ENCODE results near the gene TMOD1. TPM values are rescaled to one million over a fixed set of nuclear protein-coding genes. Genes with fewer than 3 reads are reported as not detected.
"Not testable (repeated sequence)": the region's sequence is repeated elsewhere in the genome, so short reads cannot be mapped to it uniquely, and the experiment has no call there.

TMOD1 gene
- total RNA-seq, 2 experiments from 2014 or later = 1.7 to 2.5 TPM

GRCh38 chr9:97574921-97575672 lies 73.6 kb downstream of the TMOD1 start:
- H3K36me3 Mint-ChIP-seq; H3K27me3 Mint-ChIP-seq; intact Hi-C loops (cut with micrococcal nuclease); H3K9me3 Mint-ChIP-seq: not testable (repeated sequence)
- CTCF ChIA-PET = interaction anchor here (0.9 to 2.7 kb wide), 5 partner anchors 23 to 188 kb away, joined by 3 to 13 read pairs (median 4); partner anchors contain the start of gene TDRD7
- peak; percentile 62 for DNase-seq
- peaks cover 17% of the 10 kb centered on the region for H3K4me1 Mint-ChIP-seq (ENCODE audit: low read depth)
- H3K27ac Mint-ChIP-seq = peak overlapping the region; percentile 71
- POLR2A ChIA-PET = interaction anchor here (1.2 kb wide), 1 partner anchor 14 kb away, joined by 3 read pairs; no protein-coding TSS in a partner anchor
- H3K4me3 Mint-ChIP-seq = peak overlapping the region; percentile 80

DNA sequence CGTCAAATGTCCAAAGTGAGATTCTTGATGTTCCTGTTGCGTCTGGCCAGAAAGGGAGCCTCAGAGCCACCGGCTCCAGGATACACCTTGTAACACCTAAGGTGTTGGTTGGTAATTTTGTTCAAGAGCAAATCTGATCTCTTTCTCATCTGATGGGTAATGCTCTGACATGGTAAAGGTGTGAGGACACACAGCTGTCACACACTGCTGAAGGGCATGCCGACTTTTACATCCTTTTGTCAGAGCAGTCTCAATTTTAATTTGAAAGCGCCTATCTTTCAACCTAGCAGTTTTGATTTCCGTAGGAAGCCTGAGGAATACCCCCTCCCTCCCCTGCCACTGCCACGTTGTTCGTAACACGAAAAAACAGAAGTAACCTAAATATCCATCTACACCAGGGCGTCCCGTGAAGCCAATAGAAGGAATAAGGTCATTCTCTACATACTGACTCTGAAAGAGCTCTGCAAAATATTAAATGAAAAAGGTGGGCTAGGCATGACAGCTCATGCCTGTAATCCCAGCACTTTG lies 74.3 kb downstream of the TMOD1 start:
- H3K4me1 Mint-ChIP-seq (ENCODE audit: low read depth) = peaks cover 17% of the 10 kb centered on the region
- no peaks in the 10 kb centered on the region for H3K9me3 Mint-ChIP-seq
- no peak overlapping the region for H3K27ac Mint-ChIP-seq
- no peak for DNase-seq
- peaks cover 2% of the 10 kb centered on the region for H3K27me3 Mint-ChIP-seq
- POLR2A ChIA-PET = no interaction called here
- intact Hi-C loops (cut with micrococcal nuclease) = no loop called here
- H3K36me3 Mint-ChIP-seq = no peaks in the 10 kb centered on the region
- CTCF ChIA-PET = interaction anchor here (0.9 to 2.7 kb wide), 3 partner anchors 23 to 163 kb away, joined by 3 to 13 read pairs (median 8); partner anchors contain the start of gene TDRD7
- H3K4me3 Mint-ChIP-seq = peak overlapping the region; percentile 80

DNA sequence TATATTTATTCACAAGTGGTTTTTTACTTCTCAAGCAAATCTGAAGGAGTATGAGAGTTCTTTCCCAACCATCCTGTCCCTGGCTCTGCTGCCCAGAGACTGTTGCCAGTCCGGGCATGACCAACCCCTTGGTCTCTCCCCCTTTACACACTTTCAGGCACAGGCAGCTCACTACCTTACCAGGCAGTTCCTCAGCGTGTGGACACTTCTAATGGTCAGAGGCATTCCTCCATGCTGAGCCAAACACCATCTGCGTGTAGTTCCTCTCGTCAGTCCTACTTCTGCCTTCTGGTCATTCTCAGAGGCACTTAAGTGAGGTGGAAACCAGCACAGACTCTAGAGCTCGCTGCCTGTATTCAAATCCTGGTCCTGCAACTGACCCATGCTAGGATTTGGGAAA lies 75.6 kb downstream of the TMOD1 start:
- POLR2A ChIA-PET = no interaction called here

GRCh38 chr9:97578846-97579245 lies 77.4 kb downstream of the TMOD1 start:
- intact Hi-C loops (cut with micrococcal nuclease) = no loop called here
- H3K4me1 Mint-ChIP-seq (ENCODE audit: low read depth) = peaks cover 13% of the 10 kb centered on the region
- CTCF ChIA-PET = interaction anchor here (0.6 kb wide), 1 partner anchor 20 kb away, joined by 3 read pairs; no protein-coding TSS in a partner anchor
- no peaks in the 10 kb centered on the region for H3K9me3 Mint-ChIP-seq
- no peak overlapping the region for H3K27ac Mint-ChIP-seq
- POLR2A ChIA-PET = no interaction called here
- no peak overlapping the region for H3K4me3 Mint-ChIP-seq
- H3K27me3 Mint-ChIP-seq = peaks cover 2% of the 10 kb centered on the region
- no peaks in the 10 kb centered on the region for H3K36me3 Mint-ChIP-seq
- DNase-seq = no peak

More for the DNA sequence above, 75.6 kb downstream of the TMOD1 start:
- intact Hi-C loops (cut with micrococcal nuclease) = no loop called here
- peaks cover 17% of the 10 kb centered on the region for H3K4me1 Mint-ChIP-seq (ENCODE audit: low read depth)
- no peak overlapping the region for H3K4me3 Mint-ChIP-seq
- H3K9me3 Mint-ChIP-seq = no peaks in the 10 kb centered on the region
- H3K27ac Mint-ChIP-seq = no peak overlapping the region
- DNase-seq = no peak
- H3K27me3 Mint-ChIP-seq = peaks cover 2% of the 10 kb centered on the region
- CTCF ChIA-PET = no interaction called here
- H3K36me3 Mint-ChIP-seq = no peaks in the 10 kb centered on the region

- H3K9me3 Mint-ChIP-seq = no peaks in the 10 kb centered on the region
- H3K27ac Mint-ChIP-seq = no peak overlapping the region
- DNase-seq = no peak
- H3K27me3 Mint-ChIP-seq = peaks cover 2% of the 10 kb centered on the region
- ChIA-PET CTCF (no interaction called here), POLR2A (no interaction called here)
- intact Hi-C loops (cut with micrococcal nuclease) = no loop called here
- H3K36me3 Mint-ChIP-seq = no peaks in the 10 kb centered on the region
- peaks cover 10% of the 10 kb centered on the region for H3K4me1 Mint-ChIP-seq (ENCODE audit: low read depth)
- no peak overlapping the region for H3K4me3 Mint-ChIP-seq
Measured at GRCh38 chr9:97579914-97580313, 78.4 kb downstream of the TMOD1 start.

DNA sequence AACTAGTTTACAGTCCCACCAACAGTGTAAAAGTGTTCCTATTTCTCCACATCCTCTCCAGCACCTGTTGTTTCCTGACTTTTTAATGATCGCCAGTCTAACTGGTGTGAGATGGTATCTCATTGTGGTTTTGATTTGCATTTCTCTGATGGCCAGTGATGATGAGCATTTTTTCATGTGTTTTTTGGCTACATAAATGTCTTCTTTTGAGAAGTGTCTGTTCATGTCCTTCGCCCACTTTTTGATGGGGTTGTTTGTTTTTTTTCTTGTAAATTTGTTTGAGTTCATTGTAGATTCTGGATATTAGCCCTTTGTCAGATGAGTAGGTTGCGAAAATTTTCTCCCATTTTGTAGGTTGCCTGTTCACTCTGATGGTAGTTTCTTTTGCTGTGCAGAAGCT lies 80.1 kb downstream of the TMOD1 start:
- H3K27me3 Mint-ChIP-seq; H3K27ac Mint-ChIP-seq; DNase-seq; intact Hi-C loops (cut with micrococcal nuclease); POLR2A ChIA-PET; H3K9me3 Mint-ChIP-seq; H3K4me1 Mint-ChIP-seq (ENCODE audit: low read depth); H3K4me3 Mint-ChIP-seq; H3K36me3 Mint-ChIP-seq; CTCF ChIA-PET: not testable (repeated sequence)

DNA sequence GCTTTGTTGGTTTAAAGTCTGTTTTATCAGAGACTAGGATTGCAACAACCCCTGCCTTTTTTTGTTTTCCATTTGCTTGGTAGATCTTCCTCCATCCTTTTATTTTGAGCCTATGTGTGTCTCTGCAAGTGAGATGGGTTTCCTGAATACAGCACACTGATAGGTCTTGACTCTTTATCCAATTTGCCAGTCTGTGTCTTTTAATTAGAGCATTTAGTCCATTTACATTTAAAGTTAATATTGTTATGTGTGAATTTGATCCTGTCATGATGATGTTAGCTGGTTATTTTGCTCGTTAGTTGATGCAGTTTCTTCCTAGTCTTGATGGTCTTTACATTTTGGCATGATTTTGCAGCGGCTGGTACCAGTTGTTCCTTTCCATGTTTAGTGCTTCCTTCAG lies 83.3 kb downstream of the TMOD1 start:
- H3K27me3 Mint-ChIP-seq; POLR2A ChIA-PET; CTCF ChIA-PET; DNase-seq; H3K36me3 Mint-ChIP-seq; intact Hi-C loops (cut with micrococcal nuclease); H3K27ac Mint-ChIP-seq; H3K4me1 Mint-ChIP-seq (ENCODE audit: low read depth); H3K9me3 Mint-ChIP-seq; H3K4me3 Mint-ChIP-seq: not testable (repeated sequence)

GRCh38 chr9:97586909-97587308 lies 85.4 kb downstream of the TMOD1 start:
- H3K4me3 Mint-ChIP-seq; intact Hi-C loops (cut with micrococcal nuclease); H3K27me3 Mint-ChIP-seq; H3K4me1 Mint-ChIP-seq (ENCODE audit: low read depth); H3K36me3 Mint-ChIP-seq; DNase-seq; H3K9me3 Mint-ChIP-seq; H3K27ac Mint-ChIP-seq; POLR2A ChIA-PET: not testable (repeated sequence)
- CTCF ChIA-PET = interaction anchor here (1.6 kb wide), 1 partner anchor 12 kb away, joined by 8 read pairs; no protein-coding TSS in a partner anchor

DNA sequence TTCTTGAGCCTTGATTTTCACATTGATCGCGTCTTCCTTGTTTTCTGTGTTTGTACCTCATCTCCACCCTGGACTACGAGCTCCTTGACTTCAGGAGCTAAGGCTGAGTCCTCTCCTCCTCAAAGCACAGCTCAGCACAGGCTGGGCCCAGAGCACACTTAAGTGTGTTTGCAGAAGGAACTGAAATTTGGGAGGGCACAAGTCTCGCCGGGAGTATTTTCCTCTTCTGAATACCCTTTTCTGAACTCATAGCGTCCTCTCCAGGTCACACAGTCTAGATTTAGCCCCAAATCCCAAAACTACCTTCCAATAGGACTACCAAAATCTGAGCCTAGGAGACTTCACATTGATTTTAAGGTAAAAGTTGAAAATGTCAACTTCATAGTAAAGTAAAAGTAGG lies 90.1 kb downstream of the TMOD1 start:
- H3K4me3 Mint-ChIP-seq = no peak overlapping the region
- intact Hi-C loops (cut with micrococcal nuclease) = loop anchor here (10.0 kb wide), 1 partner anchor 87 kb away; the partner anchor contains the start of gene TMOD1
- peaks cover 7% of the 10 kb centered on the region for H3K9me3 Mint-ChIP-seq
- H3K27ac Mint-ChIP-seq = no peak overlapping the region
- peaks cover 7% of the 10 kb centered on the region for H3K36me3 Mint-ChIP-seq
- DNase-seq = no peak
- ChIA-PET POLR2A (no interaction called here), CTCF (no interaction called here)
- H3K27me3 Mint-ChIP-seq = peaks cover 9% of the 10 kb centered on the region
- H3K4me1 Mint-ChIP-seq (ENCODE audit: low read depth) = no peaks in the 10 kb centered on the region

GRCh38 chr9:97592126-97592525 lies 90.7 kb downstream of the TMOD1 start:
- no peak for DNase-seq
- Mint-ChIP-seq H3K9me3 (peaks cover 2% of the 10 kb centered on the region), H3K4me1 (ENCODE audit: low read depth) (no peaks in the 10 kb centered on the region), H3K27me3 (peaks cover 9% of the 10 kb centered on the region), H3K36me3 (peaks cover 5% of the 10 kb centered on the region), H3K4me3 (no peak overlapping the region), H3K27ac (no peak overlapping the region)
- intact Hi-C loops (cut with micrococcal nuclease) = loop anchor here (10.0 kb wide), 1 partner anchor 87 kb away; the partner anchor contains the start of gene TMOD1
- CTCF ChIA-PET = no interaction called here
- POLR2A ChIA-PET = no interaction called here

DNA sequence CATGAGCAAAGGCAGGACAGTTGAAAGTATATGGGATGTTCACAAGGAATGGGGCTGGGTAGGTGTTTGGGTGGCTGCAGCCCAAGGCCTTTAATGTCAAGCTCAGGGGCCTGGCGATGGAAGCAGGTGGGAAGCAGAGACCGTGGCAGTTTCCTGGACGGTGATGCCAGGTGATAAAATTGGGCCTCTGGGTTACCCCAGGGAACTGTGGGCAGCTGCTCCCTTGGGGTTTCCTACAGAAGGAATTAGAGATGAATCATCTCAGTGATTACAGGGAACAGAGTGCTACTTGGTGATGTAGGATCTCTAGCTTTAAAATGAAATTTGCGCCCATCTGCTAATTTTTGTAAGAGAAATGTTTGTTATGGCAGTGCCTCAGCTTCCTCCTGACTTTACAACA lies 92.5 kb downstream of the TMOD1 start:
- Mint-ChIP-seq H3K27ac (no peak overlapping the region), H3K36me3 (peaks cover 2% of the 10 kb centered on the region), H3K9me3 (no peaks in the 10 kb centered on the region), H3K27me3 (peaks cover 3% of the 10 kb centered on the region), H3K4me1 (ENCODE audit: low read depth) (peaks cover 6% of the 10 kb centered on the region), H3K4me3 (no peak overlapping the region)
- ChIA-PET POLR2A (no interaction called here), CTCF (interaction anchor here (0.9 to 10.1 kb wide), 3 partner anchors 22 to 125 kb away, joined by 3 to 225 read pairs (median 12); no protein-coding TSS in a partner anchor)
- intact Hi-C loops (cut with micrococcal nuclease) = loop anchor here (10.0 kb wide), 1 partner anchor 89 kb away; the partner anchor contains the start of gene TMOD1
- no peak for DNase-seq

DNA sequence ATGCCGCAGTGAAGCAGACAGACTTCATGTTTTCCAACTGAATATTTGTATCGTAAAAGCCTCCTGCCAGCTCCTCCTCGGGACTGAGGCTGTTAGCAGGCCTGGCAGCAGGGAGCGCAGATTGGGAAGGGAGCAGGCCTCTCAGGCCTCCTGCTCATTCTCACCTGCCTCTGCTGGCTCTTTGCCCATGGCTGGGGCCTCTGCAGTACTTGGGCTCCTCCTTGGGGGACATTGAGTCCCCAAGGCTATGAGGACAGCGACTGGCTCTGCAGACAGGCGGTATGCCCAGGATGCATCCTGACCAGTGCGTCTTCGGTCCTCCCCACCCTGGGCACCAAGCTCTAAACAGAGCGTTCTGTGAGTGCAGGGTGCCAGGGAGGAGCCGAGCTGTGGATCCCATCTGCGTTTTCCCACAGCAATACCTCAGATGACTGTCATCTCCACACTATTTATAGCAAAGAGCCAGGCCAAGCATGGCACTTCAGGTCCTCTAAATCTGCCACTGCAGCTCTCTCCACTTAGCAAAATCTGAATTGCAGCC lies 93.0 kb downstream of the TMOD1 start:
- Mint-ChIP-seq H3K4me1 (ENCODE audit: low read depth) (peaks cover 6% of the 10 kb centered on the region), H3K4me3 (no peak overlapping the region), H3K27me3 (peaks cover 3% of the 10 kb centered on the region), H3K36me3 (peaks cover 2% of the 10 kb centered on the region), H3K27ac (no peak overlapping the region), H3K9me3 (no peaks in the 10 kb centered on the region)
- ChIA-PET POLR2A (no interaction called here), CTCF (interaction anchor here (0.9 to 10.1 kb wide), 3 partner anchors 21 to 126 kb away, joined by 3 to 225 read pairs (median 12); no protein-coding TSS in a partner anchor)
- intact Hi-C loops (cut with micrococcal nuclease) = loop anchor here (10.0 kb wide), 1 partner anchor 90 kb away; the partner anchor contains the start of gene TMOD1
- no peak for DNase-seq

Measured in activated CD4-positive, alpha-beta memory T cell treated with anti-CD3 and anti-CD28 coated beads for 36 hours (primary cell).